GM12892 (cell line): Measurements from ENCODE around the gene CCNB1IP1.
"Not testable (repeated sequence)": the region's sequence is repeated elsewhere in the genome, so short reads cannot be mapped to it uniquely, and the experiment has no call there.

Source experiments
- DNase-seq: peaks from one replicate; pipeline ENCODE4 v3.0.0; 2011; ENCODE audit not compliant: insufficient read length
- FAIRE-seq: peaks from 2 replicates; lab custom pipeline; 2011; peaks lifted over from hg19 to GRCh38; lab: Jason Lieb, UNC
- POLR2A ChIP-seq: IDR thresholded peaks from 2 replicates; pipeline ENCODE4 v1.6.1; 2011; ENCODE audit warnings: low read depth, low read length, control low read depth
- POLR2AphosphoS5 ChIP-seq: IDR thresholded peaks from 2 replicates; pipeline ENCODE4 v1.6.1; 2011; ENCODE audit warnings: low read depth, low read length, control low read depth
- TAF1 ChIP-seq: IDR thresholded peaks from 2 replicates; pipeline ENCODE4 v1.6.1; 2011; ENCODE audit warnings: low read depth, mild to moderate bottlenecking, control low read depth, low read length, borderline replicate concordance

CCNB1IP1 gene

GRCh38 chr14:20331053-20331613, 1.9 kb downstream of the CCNB1IP1 start:
- FAIRE-seq: no peak
- TF ChIP-seq TAF1: no peak
- TF ChIP-seq POLR2A: no peak
- TF ChIP-seq POLR2AphosphoS5: no peak
- no peak for DNase-seq

GRCh38 chr14:20329355-20329754, 3.7 kb downstream of the CCNB1IP1 start:
- no peak for TF ChIP-seq POLR2A
- TF ChIP-seq TAF1: no peak
- TF ChIP-seq POLR2AphosphoS5: no peak
- DNase-seq (no peak), FAIRE-seq (no peak)

- FAIRE-seq (no peak), DNase-seq (no peak)
- TF ChIP-seq POLR2A (no peak), TAF1 (no peak), POLR2AphosphoS5 (no peak)
These were observed 4.4 kb downstream of the CCNB1IP1 start for GRCh38 chr14:20328705-20329104.

GRCh38 chr14:20327005-20327869, 5.8 kb downstream of the CCNB1IP1 start:
- TF ChIP-seq POLR2AphosphoS5 (no peak), TAF1 (no peak), POLR2A (no peak)
- no peak for DNase-seq
- peak; percentile 78 for FAIRE-seq

- DNase-seq: no peak
- no peak for FAIRE-seq
- TF ChIP-seq TAF1 (no peak), POLR2AphosphoS5 (no peak), POLR2A (no peak)
These were observed 15.4 kb downstream of the CCNB1IP1 start for GRCh38 chr14:20317720-20318119.

DNA sequence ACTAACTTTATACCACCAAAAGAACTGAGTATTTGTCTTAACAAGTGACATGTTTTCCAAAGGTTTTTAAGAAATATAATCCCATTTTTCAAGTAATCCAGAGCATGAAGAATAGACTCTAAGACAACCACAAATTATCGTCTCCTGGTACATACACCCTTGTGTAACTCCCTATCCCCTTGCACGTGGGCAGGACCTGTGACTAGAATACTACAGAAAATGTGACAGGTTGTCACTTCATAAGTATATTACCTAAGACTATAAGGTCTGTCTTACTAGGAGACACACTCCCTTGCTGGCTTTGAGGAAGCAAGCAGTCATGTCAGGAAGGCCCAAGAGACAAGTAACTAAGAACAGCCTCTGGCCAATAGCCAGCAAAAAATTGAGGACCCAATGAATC, 19.1 kb downstream of the CCNB1IP1 start:
- TF ChIP-seq POLR2AphosphoS5 (no peak), POLR2A (no peak), TAF1 (no peak)
- FAIRE-seq: no peak
- no peak for DNase-seq

GRCh38 chr14:20306079-20306423, 27.0 kb downstream of the CCNB1IP1 start:
- DNase-seq (no peak), FAIRE-seq (no peak)
- TF ChIP-seq POLR2A: no peak
- TF ChIP-seq TAF1: no peak
- no peak for TF ChIP-seq POLR2AphosphoS5

DNA sequence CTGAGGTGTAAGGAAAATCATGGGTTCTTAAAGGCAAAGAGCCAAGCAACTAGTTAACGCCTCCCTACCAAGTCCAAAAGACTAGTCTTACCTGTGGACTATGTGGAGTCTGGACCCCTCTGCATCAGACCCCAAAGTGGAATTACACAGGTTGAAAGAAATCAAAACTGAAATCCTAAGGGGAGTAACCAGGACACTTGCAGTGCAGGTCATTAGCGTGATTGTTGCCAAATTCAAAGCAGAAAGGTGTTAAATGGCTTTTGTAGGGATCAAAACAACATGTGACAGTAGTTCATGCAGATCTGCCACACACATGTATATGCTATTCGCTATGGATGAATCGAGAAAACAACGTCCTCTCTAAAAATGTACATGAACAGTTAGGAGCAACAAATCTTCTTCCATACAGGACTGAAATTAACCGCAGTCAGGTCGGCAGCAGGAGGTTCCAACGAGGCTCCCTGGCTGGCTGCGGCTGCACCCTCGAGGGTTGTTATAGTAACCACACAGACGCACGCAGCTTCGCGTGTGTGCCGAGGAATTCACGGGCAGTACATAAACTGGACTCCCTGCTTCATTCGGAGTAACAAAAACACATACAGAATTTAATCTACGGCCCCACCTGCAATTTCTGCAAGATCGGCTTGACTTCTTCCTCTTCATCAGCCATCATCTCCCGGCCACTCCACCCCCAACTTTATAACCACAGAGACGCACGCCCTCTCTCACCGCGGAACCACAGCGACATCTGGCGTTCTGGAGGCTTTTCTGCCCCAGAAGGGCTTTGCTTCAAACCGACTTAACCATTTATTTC, 27.6 kb downstream of the CCNB1IP1 start, which contains the start of gene TTC5:
Gene TTC5 (minus strand): TSS at position 687 of the 814 bp plus-strand sequence. CDS start 14 bp downstream, at position 673.
- TF ChIP-seq TAF1 (0 out of 2 replicates have a peak, but pooled peaks have one; percentile 49), POLR2AphosphoS5 (peak; percentile 65), POLR2A (peak; percentile 62; the same call in 1 of the 2 replicates)
- DNase-seq: peak; percentile 50
- FAIRE-seq: peak; percentile 93

DNA sequence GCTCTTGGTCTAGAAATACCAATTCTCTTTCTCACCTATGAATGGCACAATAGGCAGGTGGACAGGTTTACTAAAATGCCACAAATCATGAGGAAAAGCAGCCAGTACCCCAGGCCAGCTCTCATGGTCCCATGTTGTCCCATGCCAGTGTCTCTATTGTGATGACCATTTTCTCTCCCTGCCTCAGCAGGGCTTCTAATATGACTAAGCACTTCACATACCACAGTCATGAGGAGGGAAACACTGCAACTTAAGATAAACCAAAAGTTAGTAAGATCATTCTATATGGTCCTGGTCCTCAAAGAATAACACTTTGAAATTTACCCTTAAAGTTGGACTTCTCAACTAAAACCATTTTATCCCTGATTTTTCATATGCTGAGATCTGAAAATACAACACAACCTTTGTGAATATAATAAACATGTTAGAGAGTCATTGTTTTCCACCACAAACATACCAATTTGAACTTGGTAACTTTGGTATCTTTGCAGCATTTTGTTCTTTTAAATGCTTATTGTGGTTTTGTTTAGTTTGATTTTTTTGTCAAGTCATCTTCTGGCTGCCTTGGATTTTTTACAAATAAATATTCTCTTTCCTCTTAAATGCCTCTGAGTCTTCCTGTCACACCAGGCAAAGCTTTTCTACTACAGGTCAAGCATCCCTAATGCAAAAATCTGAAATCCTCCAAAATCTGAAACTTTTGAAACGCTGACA, 30.9 kb downstream of the CCNB1IP1 start:
- TF ChIP-seq POLR2A (no peak), POLR2AphosphoS5 (no peak), TAF1 (no peak)
- DNase-seq: no peak
- no peak for FAIRE-seq

GRCh38 chr14:20295067-20295466, 38.0 kb downstream of the CCNB1IP1 start:
- TF ChIP-seq TAF1 (no peak), POLR2A (no peak)
- DNase-seq (no peak), FAIRE-seq (peak; percentile 48)

DNA sequence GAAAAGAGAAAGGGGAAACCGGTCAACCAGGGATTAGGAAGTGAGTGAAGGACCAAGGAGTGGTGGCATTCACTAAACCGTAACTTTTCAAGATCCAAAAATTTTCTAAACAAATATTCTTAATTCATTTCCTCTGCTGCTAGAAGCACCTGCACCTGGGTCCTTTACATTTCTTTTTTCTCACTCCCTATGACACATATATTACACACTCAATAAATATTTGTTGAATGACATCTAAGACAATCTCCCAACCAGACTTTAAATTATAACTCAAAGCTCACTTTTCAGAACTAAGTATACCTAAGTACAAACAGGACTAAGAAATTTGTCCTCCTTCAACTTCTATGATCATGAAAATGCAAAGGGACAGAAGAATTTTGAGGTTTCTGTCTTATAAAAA, 38.4 kb downstream of the CCNB1IP1 start:
- TF ChIP-seq TAF1 (no peak), POLR2A (no peak), POLR2AphosphoS5 (no peak)
- DNase-seq (no peak), FAIRE-seq (no peak)

GRCh38 chr14:20281998-20282397, 51.1 kb downstream of the CCNB1IP1 start:
- FAIRE-seq, DNase-seq: not testable (repeated sequence)

DNA sequence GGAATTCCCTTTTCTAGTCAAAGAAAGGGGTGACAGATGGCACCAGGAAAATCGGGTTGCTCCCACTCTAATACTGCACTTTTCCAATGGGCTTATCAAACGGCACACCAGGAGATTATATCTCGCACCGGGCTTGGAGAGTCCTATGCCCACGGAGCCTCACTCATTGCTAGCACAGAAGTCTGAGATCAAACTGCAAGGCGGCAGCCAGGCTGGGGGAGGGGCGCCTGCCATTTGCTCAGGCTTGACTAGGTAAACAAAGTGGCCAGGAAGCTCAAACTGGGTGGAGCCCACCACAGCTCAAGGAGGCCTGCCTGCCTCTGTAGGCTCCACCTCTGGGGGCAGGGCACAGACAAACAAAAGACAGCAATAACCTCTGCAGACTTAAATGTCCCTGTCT, 52.8 kb downstream of the CCNB1IP1 start:
- FAIRE-seq, DNase-seq: not testable (repeated sequence)
